IPS DF 4.7 (cell line): ENCODE results near the gene LDB1.

Experiments used
- DNase-seq: peaks from one replicate; pipeline ENCODE4 v3.0.0-alpha.2; 2013; ENCODE audit warnings: low spot score; ENCODE audit errors: extremely low read depth

Gene LDB1

GRCh38 chr10:102113956-102114857 is 6.0 kb downstream of the LDB1 start:
- no peak for DNase-seq

DNA sequence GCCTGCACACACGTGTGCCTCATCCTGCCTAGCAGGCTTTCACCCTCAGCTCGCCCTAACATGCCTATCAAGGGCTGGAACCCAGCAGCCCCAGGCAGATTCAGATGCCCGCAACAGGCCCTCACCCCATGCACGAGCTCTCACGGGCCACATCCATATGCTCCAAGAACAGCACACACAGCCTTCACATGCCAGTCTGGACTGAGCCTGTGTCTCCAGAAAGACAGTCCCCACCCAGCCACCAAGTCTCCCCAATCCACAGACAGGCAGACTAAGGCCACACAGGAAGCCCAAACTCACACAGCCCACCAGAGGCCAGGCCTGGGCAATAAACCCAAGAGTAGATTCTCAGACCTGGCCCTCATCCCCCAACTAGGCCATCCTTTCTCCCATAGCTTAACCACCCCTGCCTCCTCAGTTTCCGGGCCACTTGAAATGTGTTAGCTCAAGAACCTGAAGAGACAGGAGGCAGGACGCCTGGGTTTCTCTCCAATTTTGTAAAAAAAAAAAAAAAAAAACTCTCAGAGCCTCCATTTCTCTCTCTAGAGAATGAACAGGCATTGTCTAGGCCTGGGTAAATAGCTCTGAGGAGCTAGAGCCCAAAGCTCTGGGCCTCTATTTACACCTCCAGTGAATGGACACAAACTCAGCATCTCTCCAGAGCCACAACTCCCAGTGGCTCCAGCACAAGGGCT is 6.8 kb downstream of the LDB1 start:
- DNase-seq = no peak

DNA sequence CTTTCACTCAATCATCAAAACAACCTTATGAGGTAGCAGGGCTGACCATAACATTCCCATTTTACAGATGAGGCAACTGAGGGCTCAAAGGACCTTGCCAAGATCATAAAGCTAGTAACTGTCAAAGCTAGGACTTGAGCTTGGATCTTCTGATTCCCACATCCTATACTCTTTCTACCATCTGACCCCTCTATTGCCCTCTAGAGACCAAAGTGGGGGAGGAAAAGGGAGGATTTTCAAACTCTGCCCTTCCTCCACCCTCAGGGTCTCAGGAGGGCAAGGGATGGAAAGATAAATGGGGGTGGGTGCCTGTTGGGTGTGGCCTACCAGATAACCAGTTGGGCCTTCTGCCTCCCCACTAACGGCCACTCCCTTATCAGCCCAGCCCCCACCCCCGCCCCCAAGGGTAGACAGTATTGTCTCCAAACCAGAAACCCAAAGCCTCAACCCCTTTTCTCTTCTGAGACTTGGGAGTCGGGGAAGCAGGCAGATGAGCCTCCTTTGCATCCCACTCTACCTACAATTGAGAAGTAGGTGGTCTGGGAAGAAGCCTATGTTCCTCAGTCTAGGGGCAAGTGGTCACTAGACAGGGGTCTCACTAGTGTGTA is 7.9 kb downstream of the LDB1 start:
- DNase-seq = no peak

- no peak for DNase-seq
These were observed 8.9 kb downstream of the LDB1 start for GRCh38 chr10:102111276-102111675.

GRCh38 chr10:102109166-102110116 is 10.7 kb downstream of the LDB1 start:
- DNase-seq = no peak

GRCh38 chr10:102106998-102107397 is 13.2 kb downstream of the LDB1 start:
- no peak for DNase-seq

GRCh38 chr10:102102421-102102820 is 17.7 kb downstream of the LDB1 start:
- no peak for DNase-seq

GRCh38 chr10:102101152-102101551 is 19.0 kb downstream of the LDB1 start:
- no peak for DNase-seq

- DNase-seq = no peak
These were observed 23.7 kb downstream of the LDB1 start for GRCh38 chr10:102096449-102096848.

- no peak for DNase-seq
These were observed 29.4 kb downstream of the LDB1 start for GRCh38 chr10:102090772-102091171.

DNA sequence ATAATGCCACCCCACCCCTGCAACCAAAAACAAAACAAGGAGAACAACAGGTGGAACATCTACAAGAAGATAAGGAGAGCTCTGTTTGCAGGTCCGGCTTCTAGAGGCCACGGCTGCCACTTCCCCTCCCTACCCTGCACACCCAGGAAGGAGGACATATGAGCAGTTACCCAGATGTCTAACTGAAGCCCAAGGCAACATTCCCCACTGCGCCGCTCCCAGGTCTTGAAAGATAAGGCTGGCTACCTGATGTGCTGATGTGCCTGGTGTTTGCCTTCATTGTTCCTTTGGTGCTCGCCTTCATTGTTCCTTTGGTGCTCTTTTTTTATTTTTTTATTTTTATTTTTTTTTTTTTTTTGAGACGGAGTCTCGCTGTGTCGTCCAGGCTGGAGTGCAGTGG is 34.0 kb downstream of the LDB1 start:
- no peak for DNase-seq

DNA sequence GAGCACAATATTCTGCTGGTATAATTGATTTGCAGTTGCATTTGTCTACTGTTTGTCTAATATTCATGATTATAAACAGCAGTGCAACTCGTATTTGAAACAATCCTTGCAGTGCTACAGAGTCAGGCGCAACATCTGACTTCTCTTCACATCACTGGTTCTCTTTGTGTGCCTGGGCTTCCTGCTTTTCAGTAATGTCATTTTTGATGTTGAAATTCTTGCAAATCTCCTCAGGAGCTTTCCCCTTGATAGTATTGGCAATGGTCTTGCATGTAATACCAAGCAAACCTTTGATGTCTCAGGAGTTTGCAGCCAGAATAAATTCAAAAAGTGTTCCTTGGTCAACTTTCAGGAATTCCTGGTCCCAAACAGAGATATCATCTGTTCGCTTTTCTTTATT is 34.8 kb downstream of the LDB1 start:
- no peak for DNase-seq

DNA sequence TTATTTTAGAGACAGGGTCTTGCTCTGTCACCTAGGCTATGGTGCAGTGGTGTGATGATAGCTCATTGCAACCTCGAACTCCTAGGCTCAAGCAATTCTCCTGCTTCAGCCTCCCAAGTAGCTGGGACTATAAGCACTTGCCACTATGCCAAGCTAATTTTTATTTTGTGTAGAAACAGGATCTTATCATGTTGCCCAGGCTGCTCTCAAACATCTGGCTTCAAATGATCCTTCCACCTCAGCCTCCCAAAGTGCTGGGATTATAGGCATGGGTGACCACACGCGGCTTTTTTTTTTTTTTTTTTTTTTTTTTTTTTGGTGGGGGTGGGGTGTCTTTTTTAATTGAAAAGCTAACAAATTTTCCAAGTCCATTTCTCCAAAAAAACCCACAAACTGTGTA is 36.6 kb downstream of the LDB1 start:
- DNase-seq = no peak

- DNase-seq = no peak
These were observed 47.3 kb downstream of the LDB1 start for GRCh38 chr10:102072673-102073527.

- DNase-seq = no peak
These were observed 51.1 kb downstream of the LDB1 start for GRCh38 chr10:102069071-102069470.

DNA sequence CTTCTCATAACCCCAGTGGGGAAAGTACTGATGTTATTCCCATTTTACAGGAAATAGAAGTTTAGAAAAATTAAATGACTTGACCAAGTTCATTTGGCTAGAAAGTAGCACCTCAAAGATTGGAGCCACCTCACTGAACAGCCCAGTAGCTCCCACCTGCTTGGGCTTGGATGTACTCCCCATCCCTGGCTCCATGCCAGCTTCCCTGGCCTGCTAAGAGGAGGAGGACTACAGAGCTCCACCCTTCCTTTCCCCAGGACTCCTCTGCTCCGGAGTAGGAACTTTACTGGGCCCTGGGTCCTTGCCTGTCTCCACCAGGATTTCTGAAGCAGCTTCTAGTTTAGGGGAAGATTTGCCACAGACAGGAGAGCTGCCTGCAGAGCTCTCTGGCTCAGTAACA is 52.0 kb downstream of the LDB1 start:
- no peak for DNase-seq

DNA sequence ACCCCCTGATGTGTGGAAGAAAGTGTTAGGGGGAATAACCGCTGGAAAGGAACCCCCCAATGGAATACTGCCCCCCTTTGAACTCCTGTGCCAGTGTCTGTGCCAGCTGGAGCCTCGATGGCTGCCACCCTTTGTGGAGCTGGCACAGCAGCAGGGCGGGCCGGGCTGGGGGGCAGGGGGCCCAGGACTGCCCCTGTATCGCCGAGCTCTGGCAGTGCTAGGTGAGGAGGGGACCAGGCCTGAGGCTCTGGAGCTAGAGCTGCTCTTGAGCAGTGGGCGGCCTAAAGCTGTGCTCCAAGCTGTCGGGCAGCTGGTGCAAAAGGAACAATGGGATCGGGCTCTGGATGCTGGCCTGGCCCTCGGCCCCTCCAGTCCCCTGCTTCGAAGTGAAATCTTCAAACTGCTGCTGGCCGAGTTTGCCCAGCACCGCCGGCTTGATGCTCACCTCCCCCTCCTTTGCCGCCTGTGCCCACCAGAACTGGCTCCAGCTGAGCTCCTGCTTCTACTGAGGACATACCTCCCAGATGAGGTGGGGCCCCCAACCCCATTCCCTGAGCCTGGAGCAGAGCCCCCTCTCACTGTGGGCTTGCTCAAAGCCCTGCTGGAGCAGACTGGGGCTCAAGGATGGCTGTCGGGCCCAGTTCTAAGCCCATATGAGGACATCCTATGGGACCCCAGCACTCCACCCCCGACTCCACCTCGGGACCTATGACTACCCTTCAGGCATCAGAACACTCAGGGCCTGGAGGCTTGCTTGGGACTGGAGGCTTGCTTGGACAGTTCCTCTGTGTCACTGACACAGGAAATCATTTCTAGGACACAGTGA is 52.9 kb downstream of the LDB1 start:
- no peak for DNase-seq

- DNase-seq = no peak
These were observed 53.6 kb downstream of the LDB1 start for GRCh38 chr10:102066399-102067088.
